A673 (cell line): ENCODE data around the gene NBEAL1. TPM values are rescaled to one million over a fixed set of nuclear protein-coding genes. Genes with fewer than 3 reads are reported as not detected.
"Not testable (repeated sequence)": the region's sequence is repeated elsewhere in the genome, so short reads cannot be mapped to it uniquely, and the experiment has no call there.

Experiments
- BruUV-seq: library from RNA; stranded (reverse); fragments of 400-500 nt; replicated peaks from 2 replicates; lab custom pipeline; 2021; lab: Mats Ljungman, UMichigan
- CTCF ChIA-PET: fragments of 300-600 bp; sonication (Branson Sonifier 250); formaldehyde crosslinking; loops from one replicate; lab custom pipeline; 2022; ENCODE audit warnings: antibody characterized with exemption; lab: Charles Lee
- POLR2A ChIA-PET: fragments of 300-600 bp; sonication (Branson Sonifier 250); formaldehyde crosslinking; loops from one replicate; lab custom pipeline; 2022; ENCODE audit warnings: antibody characterized with exemption; ENCODE audit not compliant: low non-redundant PET; lab: Charles Lee
- DNase-seq: peaks from one replicate; pipeline ENCODE4 v3.0.0-alpha.2; 2015; ENCODE audit warnings: low spot score
- H3K27ac ChIP-seq: fragments of 200-600 bp; sonication (generic); 2 replicates; pipeline ENCODE4 v1.5.1; 2016; ENCODE audit warnings: mixed run types, low read depth, mild to moderate bottlenecking, mixed read lengths, antibody characterized with exemption, low read length; ENCODE audit not compliant: poor library complexity, severe bottlenecking
- H3K27me3 ChIP-seq: fragments of 200-600 bp; sonication (generic); replicated peaks from 2 replicates; pipeline ENCODE4 v1.6.1; 2017; ENCODE audit warnings: mixed run types, low read depth, mild to moderate bottlenecking, mixed read lengths, antibody characterized with exemption, low read length; ENCODE audit not compliant: insufficient read depth, poor library complexity
- H3K36me3 ChIP-seq: fragments of 200-600 bp; sonication (generic); 2 replicates; pipeline ENCODE4 v1.6.1; 2016; ENCODE audit warnings: mixed run types, mild to moderate bottlenecking, mixed read lengths, antibody characterized with exemption, low read length; ENCODE audit not compliant: insufficient read depth, poor library complexity, severe bottlenecking
- H3K4me1 ChIP-seq: fragments of 200-600 bp; sonication (generic); 2 replicates; pipeline ENCODE4 v1.6.1; 2017; ENCODE audit warnings: mixed run types, mild to moderate bottlenecking, mixed read lengths, antibody characterized with exemption, low read length; ENCODE audit not compliant: insufficient read depth, poor library complexity, severe bottlenecking
- H3K4me3 ChIP-seq: fragments of 200-600 bp; sonication (generic); 2 replicates; pipeline ENCODE4 v1.5.1; 2016; ENCODE audit warnings: low read depth, mixed run types, mild to moderate bottlenecking, mixed read lengths, low read length; ENCODE audit not compliant: poor library complexity, severe bottlenecking
- H3K9me3 ChIP-seq: fragments of 200-600 bp; sonication (generic); 2 replicates; pipeline ENCODE4 v1.6.1; 2016; ENCODE audit warnings: mixed run types, low read depth, mild to moderate bottlenecking, mixed read lengths, antibody characterized with exemption, low read length; ENCODE audit not compliant: poor library complexity, severe bottlenecking
- EZH2 ChIP-seq: fragments of 200-600 bp; sonication (generic); IDR thresholded peaks from 2 replicates; pipeline ENCODE4 v1.6.1; 2017; ENCODE audit warnings: borderline replicate concordance, low read depth, mild to moderate bottlenecking, mixed read lengths, antibody characterized with exemption, low read length; ENCODE audit not compliant: poor library complexity, severe bottlenecking
- intact Hi-C: fragments of 100-400 bp; cut with micrococcal nuclease; formaldehyde crosslinking; loops from one replicate; pipeline ENCODE4 v1.10.0; 2022; ENCODE audit not compliant: unreplicated experiment
- total RNA-seq: library from RNA; stranded (reverse); gene quantifications from 2 replicates; pipeline ENCODE4 v1.2.3, GENCODE V29; 2021
- TF ChIP-seq, protein P1 (sequence below): fragments of 300-800, 200-600 bp; sonication (generic); conservative IDR thresholded peaks from 2 replicates; pipeline ENCODE4 v1.5.1; 2017; ENCODE audit warnings: low read depth, mild to moderate bottlenecking, antibody characterized with exemption, low read length, moderate library complexity, mixed read lengths

NBEAL1 gene
- total RNA-seq, 1 experiment from 2014 or later = 15.8 TPM

GRCh38 chr2:202990501-202990900 lies 24.2 kb upstream of the NBEAL1 start:
- intact Hi-C loops = no loop called here
- TF ChIP-seq, protein P1, sequence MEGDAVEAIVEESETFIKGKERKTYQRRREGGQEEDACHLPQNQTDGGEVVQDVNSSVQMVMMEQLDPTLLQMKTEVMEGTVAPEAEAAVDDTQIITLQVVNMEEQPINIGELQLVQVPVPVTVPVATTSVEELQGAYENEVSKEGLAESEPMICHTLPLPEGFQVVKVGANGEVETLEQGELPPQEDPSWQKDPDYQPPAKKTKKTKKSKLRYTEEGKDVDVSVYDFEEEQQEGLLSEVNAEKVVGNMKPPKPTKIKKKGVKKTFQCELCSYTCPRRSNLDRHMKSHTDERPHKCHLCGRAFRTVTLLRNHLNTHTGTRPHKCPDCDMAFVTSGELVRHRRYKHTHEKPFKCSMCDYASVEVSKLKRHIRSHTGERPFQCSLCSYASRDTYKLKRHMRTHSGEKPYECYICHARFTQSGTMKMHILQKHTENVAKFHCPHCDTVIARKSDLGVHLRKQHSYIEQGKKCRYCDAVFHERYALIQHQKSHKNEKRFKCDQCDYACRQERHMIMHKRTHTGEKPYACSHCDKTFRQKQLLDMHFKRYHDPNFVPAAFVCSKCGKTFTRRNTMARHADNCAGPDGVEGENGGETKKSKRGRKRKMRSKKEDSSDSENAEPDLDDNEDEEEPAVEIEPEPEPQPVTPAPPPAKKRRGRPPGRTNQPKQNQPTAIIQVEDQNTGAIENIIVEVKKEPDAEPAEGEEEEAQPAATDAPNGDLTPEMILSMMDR = no peak
- TF ChIP-seq EZH2 = no peak
- no peaks in the 10 kb centered on the region for H3K27me3 ChIP-seq
- H3K27ac ChIP-seq = no peak overlapping the region
- H3K36me3 ChIP-seq = no peaks in the 10 kb centered on the region
- POLR2A ChIA-PET = no interaction called here
- no TSS peak for BruUV-seq
- no peaks in the 10 kb centered on the region for H3K9me3 ChIP-seq
- no peak for DNase-seq
- H3K4me3 ChIP-seq = no peak overlapping the region
- CTCF ChIA-PET = no interaction called here
- H3K4me1 ChIP-seq = no peaks in the 10 kb centered on the region

- POLR2A ChIA-PET, intact Hi-C loops, H3K36me3 ChIP-seq, H3K27me3 ChIP-seq, BruUV-seq, H3K9me3 ChIP-seq, H3K27ac ChIP-seq, H3K4me3 ChIP-seq, H3K4me1 ChIP-seq, CTCF ChIA-PET: not testable (repeated sequence)
- peak; percentile 63 for DNase-seq
Observed at GRCh38 chr2:202997113-202997512, 17.6 kb upstream of the NBEAL1 start.

DNA sequence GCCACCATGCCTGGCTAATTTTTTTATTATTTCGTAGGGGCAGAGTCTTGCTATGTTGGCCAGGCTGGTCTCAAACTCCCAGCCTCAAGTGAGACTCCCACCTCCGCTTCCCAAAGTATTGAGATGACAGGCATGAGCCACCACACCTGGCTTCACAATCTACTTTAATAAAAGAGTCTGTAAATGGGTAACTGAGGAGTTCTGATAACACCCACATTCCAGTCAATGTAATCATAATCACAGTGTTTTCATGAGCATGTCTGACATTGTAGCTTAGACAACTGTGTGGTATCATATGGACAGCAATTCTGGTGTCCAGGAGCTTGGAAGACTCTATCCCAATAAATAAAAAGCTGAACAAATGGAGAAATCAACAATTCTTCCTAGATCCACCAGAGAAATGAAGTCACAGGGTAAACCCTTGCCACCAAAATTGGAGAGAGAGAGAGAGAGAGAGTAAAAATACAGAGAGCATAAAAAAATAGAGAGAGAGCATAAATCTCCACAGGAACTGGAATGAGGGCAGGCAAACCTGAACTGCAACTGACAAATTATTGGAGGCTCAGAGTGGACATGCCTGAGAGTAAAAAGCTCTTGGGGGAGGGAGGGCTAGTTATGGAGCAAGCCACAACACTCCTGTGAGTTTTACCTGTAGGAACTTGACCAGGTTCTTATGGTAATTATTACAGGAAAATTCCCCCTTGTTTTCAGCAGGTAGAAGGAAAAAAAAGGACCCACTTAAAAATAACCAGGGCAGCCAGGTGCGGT lies 12.4 kb upstream of the NBEAL1 start:
- intact Hi-C loops = no loop called here
- ChIA-PET CTCF (interaction anchor here (0.7 kb wide), 1 partner anchor 132 kb away, joined by 4 read pairs; no protein-coding TSS in a partner anchor), POLR2A (interaction anchor here (0.6 kb wide), 1 partner anchor 10 kb away, joined by 5 read pairs; no protein-coding TSS in a partner anchor)
- TF ChIP-seq, protein P1 = no peak
- no peak for TF ChIP-seq EZH2
- Histone ChIP-seq H3K4me1 (peaks cover 8% of the 10 kb centered on the region), H3K36me3 (no peaks in the 10 kb centered on the region), H3K4me3 (no peak overlapping the region), H3K9me3 (no peaks in the 10 kb centered on the region), H3K27me3 (no peaks in the 10 kb centered on the region), H3K27ac (no peak overlapping the region)
- BruUV-seq = no TSS peak
- no peak for DNase-seq
